H1 (cell line): ENCODE measurements around the gene SLC43A3. TPM values are rescaled to one million over a fixed set of nuclear protein-coding genes. Genes with fewer than 3 reads are reported as not detected.

Source experiments
- CTCF ChIA-PET: fragments of 300-600 bp; sonication (Branson Sonifier 250); formaldehyde crosslinking; loops from one replicate; lab custom pipeline; 2021; ENCODE audit not compliant: partially characterized antibody; lab: Charles Lee
- POLR2A ChIA-PET: fragments of 300-600 bp; sonication (Branson Sonifier 250); formaldehyde crosslinking; loops from one replicate; lab custom pipeline; 2021; ENCODE audit warnings: inconsistent platforms; ENCODE audit not compliant: partially characterized antibody; lab: Charles Lee
- DNase-seq, 2 experiments: peaks; one replicate each; pipeline versions ENCODE4 v3.0.0 to v3.0.0-alpha.2; 2010 to 2022; ENCODE audit warnings: low spot score in 2 of 2, low read depth in 1 of 2, mixed read lengths in 1 of 2
- FAIRE-seq: peaks from 2 replicates; lab custom pipeline; 2011; peaks lifted over from hg19 to GRCh38; lab: Jason Lieb, UNC
- H2AFZ ChIP-seq: 2 replicates; pipeline ENCODE4 v1.8.1; 2012; ENCODE audit warnings: low read length, inconsistent platforms
- H2AK5ac ChIP-seq: 2 replicates; pipeline ENCODE4 v1.6.1; 2013; ENCODE audit warnings: low read depth, low read length
- H2BK120ac ChIP-seq: replicated peaks from 2 replicates; pipeline ENCODE3; 2013; ENCODE audit warnings: low read depth, low read length, inconsistent platforms
- H2BK12ac ChIP-seq: 2 replicates; pipeline ENCODE4 v1.6.1; 2013; ENCODE audit warnings: low read depth, low read length
- H2BK15ac ChIP-seq: 2 replicates; pipeline ENCODE4 v1.6.1; 2013; ENCODE audit warnings: low read length
- H2BK20ac ChIP-seq: 2 replicates; pipeline ENCODE4 v1.6.1; 2013; ENCODE audit warnings: low read length
- H2BK5ac ChIP-seq: 2 replicates; pipeline ENCODE4 v1.6.1; 2013; ENCODE audit warnings: low read depth, low read length
- H3K14ac ChIP-seq: 2 replicates; pipeline ENCODE4 v1.6.1; 2013; ENCODE audit warnings: inconsistent platforms; ENCODE audit not compliant: insufficient read length
- H3K18ac ChIP-seq: 2 replicates; pipeline ENCODE4 v1.6.1; 2013; ENCODE audit warnings: low read length; ENCODE audit errors: extremely low read depth
- H3K23ac ChIP-seq: 2 replicates; pipeline ENCODE4 v1.6.1; 2013; ENCODE audit warnings: inconsistent platforms; ENCODE audit not compliant: insufficient read length
- H3K23me2 ChIP-seq: 2 replicates; pipeline ENCODE4 v1.6.1; 2013; ENCODE audit warnings: low read depth, low read length
- H3K27ac ChIP-seq: 2 replicates; pipeline ENCODE4 v1.6.1; 2011; ENCODE audit warnings: low read depth, low read length, inconsistent platforms
- H3K27me3 ChIP-seq, 4 experiments: replicated peaks in 1 of 4; 1 replicate in 1 of 4; 2 replicates in 3 of 4; pipeline versions ENCODE4 v1.6.1 to v1.8.1; 2011 to 2013; ENCODE audit warnings: low read length in 3 of 4, mild to moderate bottlenecking in 3 of 4, inconsistent platforms in 2 of 4, mixed read lengths in 2 of 4, moderate library complexity in 1 of 4; ENCODE audit not compliant: control insufficient read depth in 3 of 4, insufficient read depth in 3 of 4; ENCODE audit errors: extremely low read depth in 1 of 4
- H3K36me3 ChIP-seq, 4 experiments: 2 replicates each; pipeline versions ENCODE4 v1.6.1 to v1.8.1; 2011 to 2013; ENCODE audit warnings: mild to moderate bottlenecking in 4 of 4, low read length in 3 of 4, moderate library complexity in 2 of 4, control low read depth in 1 of 4, inconsistent platforms in 1 of 4; ENCODE audit not compliant: insufficient read depth in 4 of 4, control insufficient read depth in 2 of 4
- H3K4ac ChIP-seq: replicated peaks from 2 replicates; pipeline ENCODE3; 2013; ENCODE audit warnings: low read length, low read depth, mixed read lengths, inconsistent platforms; ENCODE audit not compliant: insufficient read length
- H3K4me1 ChIP-seq, 4 experiments: replicated peaks in 1 of 4; 1 replicate in 1 of 4; 2 replicates in 3 of 4; pipeline versions ENCODE4 v1.6.1 to v1.8.1; 2011 to 2013; ENCODE audit warnings: low read length in 3 of 4, inconsistent platforms in 2 of 4, mixed read lengths in 1 of 4; ENCODE audit not compliant: insufficient read depth in 4 of 4, control insufficient read depth in 3 of 4
- H3K4me2 ChIP-seq, 2 experiments: 2 replicates each; pipeline versions ENCODE4 v1.6.1 to v1.8.1; 2011 to 2013; ENCODE audit warnings: low read depth in 2 of 2, low read length in 2 of 2, control low read depth in 1 of 2, inconsistent platforms in 1 of 2, mild to moderate bottlenecking in 1 of 2; ENCODE audit not compliant: insufficient read depth in 1 of 2
- H3K4me3 ChIP-seq, 4 experiments: fragments of 200-600, 300-600 bp in 1 of 4; sonication (generic), shearing (Covaris generic), sonication (Bioruptor Twin) in 1 of 4; 2 replicates each; pipeline versions ENCODE4 v1.5.1 to v1.8.1; 2011 to 2016; ENCODE audit warnings: low read length in 4 of 4, low read depth in 3 of 4, control low read depth in 2 of 4, inconsistent platforms in 2 of 4, mild to moderate bottlenecking in 2 of 4, mixed read lengths in 1 of 4, moderate library complexity in 1 of 4; ENCODE audit not compliant: insufficient read depth in 2 of 4; ENCODE audit errors: extremely low read depth in 1 of 4
- H3K56ac ChIP-seq: replicated peaks from 2 replicates; pipeline ENCODE3; 2013; ENCODE audit warnings: low read depth, mild to moderate bottlenecking, mixed read lengths, low read length, inconsistent platforms; ENCODE audit not compliant: insufficient read length
- H3K79me1 ChIP-seq: 2 replicates; pipeline ENCODE4 v1.6.1; 2013; ENCODE audit warnings: low read depth, low read length, control low read depth
- H3K79me2 ChIP-seq, 2 experiments: 2 replicates each; pipeline versions ENCODE4 v1.6.1 to v1.8.1; 2012 to 2013; ENCODE audit warnings: low read length in 2 of 2, mild to moderate bottlenecking in 2 of 2, inconsistent platforms in 1 of 2; ENCODE audit not compliant: insufficient read depth in 2 of 2, control insufficient read depth in 1 of 2
- H3K9ac ChIP-seq, 4 experiments: replicated peaks in 1 of 4; 1 replicate in 1 of 4; 2 replicates in 3 of 4; pipeline versions ENCODE4 v1.6.1 to v1.8.1; 2011 to 2013; ENCODE audit warnings: low read depth in 3 of 4, low read length in 3 of 4, control low read depth in 2 of 4, mild to moderate bottlenecking in 2 of 4, moderate library complexity in 2 of 4, inconsistent platforms in 1 of 4; ENCODE audit errors: extremely low read depth in 1 of 4
- H3K9me3 ChIP-seq, 2 experiments: 2 replicates each; pipeline versions ENCODE4 v1.6.1 to v1.8.1; 2012 to 2013; ENCODE audit warnings: mild to moderate bottlenecking in 2 of 2, moderate library complexity in 2 of 2, control low read depth in 1 of 2, inconsistent platforms in 1 of 2, low read depth in 1 of 2, low read length in 1 of 2, mixed read lengths in 1 of 2; ENCODE audit not compliant: insufficient read depth in 2 of 2
- H4K20me1 ChIP-seq, 2 experiments: replicated peaks in 1 of 2; 2 replicates each; pipeline versions ENCODE3 to v1.8.1; 2011 to 2013; ENCODE audit warnings: inconsistent platforms in 2 of 2, low read length in 2 of 2, mild to moderate bottlenecking in 1 of 2; ENCODE audit not compliant: insufficient read depth in 2 of 2, control insufficient read depth in 1 of 2
- H4K5ac ChIP-seq: 2 replicates; pipeline ENCODE4 v1.6.1; 2013; ENCODE audit warnings: low read length, low read depth, mixed read lengths, inconsistent platforms; ENCODE audit not compliant: insufficient read length
- H4K8ac ChIP-seq: 2 replicates; pipeline ENCODE4 v1.8.0; 2013; ENCODE audit warnings: mild to moderate bottlenecking, moderate library complexity, low read length, inconsistent platforms; ENCODE audit not compliant: insufficient read depth; ENCODE audit errors: extremely low read depth
- H4K91ac ChIP-seq: replicated peaks from 2 replicates; pipeline ENCODE3; 2013; ENCODE audit warnings: low read length, mixed read lengths, inconsistent platforms; ENCODE audit not compliant: insufficient read length
- BRCA1 ChIP-seq: IDR thresholded peaks from 2 replicates; pipeline ENCODE4 v1.6.1; 2012; ENCODE audit warnings: low read depth, low read length, improper control_type of control experiment
- CREB1 ChIP-seq: IDR thresholded peaks from 2 replicates; pipeline ENCODE4 v1.6.1; 2012; ENCODE audit warnings: inconsistent platforms
- CTCF ChIP-seq, 3 experiments: IDR thresholded peaks; 1 replicate in 2 of 3; 2 replicates in 1 of 3; pipeline versions ENCODE4 v1.5.1 to v1.6.1; 2011; ENCODE audit warnings: low read length in 3 of 3, mild to moderate bottlenecking in 3 of 3, inconsistent platforms in 2 of 3, low read depth in 1 of 3, moderate library complexity in 1 of 3; ENCODE audit not compliant: insufficient read depth in 1 of 3; ENCODE audit errors: control extremely low read depth in 1 of 3
- GABPA ChIP-seq: IDR thresholded peaks from 2 replicates; pipeline ENCODE4 v1.6.1; 2011; ENCODE audit warnings: mild to moderate bottlenecking, low read length, moderate library complexity, borderline replicate concordance; ENCODE audit not compliant: insufficient read depth
- HDAC6 ChIP-seq: IDR thresholded peaks from one replicate; pipeline ENCODE4 v1.7.1; 2012; ENCODE audit warnings: low read depth, mild to moderate bottlenecking, inconsistent platforms, low read length, moderate library complexity
- NRF1 ChIP-seq: IDR thresholded peaks from 2 replicates; pipeline ENCODE4 v1.6.1; 2011; ENCODE audit warnings: mild to moderate bottlenecking, low read depth, low read length, improper control_type of control experiment
- POLR2AphosphoS5 ChIP-seq: IDR thresholded peaks from 2 replicates; pipeline ENCODE4 v1.6.1; 2011; ENCODE audit warnings: low read depth, low read length
- SP2 ChIP-seq: IDR thresholded peaks from 2 replicates; pipeline ENCODE4 v1.6.1; 2012; ENCODE audit warnings: mild to moderate bottlenecking, low read length, inconsistent platforms
- TEAD4 ChIP-seq: IDR thresholded peaks from 2 replicates; pipeline ENCODE4 v1.6.1; 2012; ENCODE audit warnings: low read depth, low read length, inconsistent platforms, mixed read lengths
- USF2 ChIP-seq: IDR thresholded peaks from 2 replicates; pipeline ENCODE4 v1.6.1; 2011; ENCODE audit warnings: low read length, improper control_type of control experiment
- ZNF274 ChIP-seq: IDR thresholded peaks from 2 replicates; pipeline ENCODE4 v1.7.0; 2012; ENCODE audit warnings: low read length, borderline replicate concordance; ENCODE audit errors: extremely low read depth
- WGBS, 2 experiments: shearing (Covaris generic) in 1 of 2; methylation state at CpG; one replicate each; pipeline versions ENCODE4 v1.1.6 to v1.1.7; 2013 to 2015; ENCODE audit warnings: low lambda C conversion rate in 2 of 2, mixed read lengths in 2 of 2, inconsistent platforms in 1 of 2, low coverage in 1 of 2, missing lambda C conversion rate in 1 of 2; ENCODE audit not compliant: insufficient replicate concordance in 2 of 2, insufficient coverage in 1 of 2, insufficient read length in 1 of 2; ENCODE audit errors: extremely low coverage in 1 of 2, missing lambda C conversion rate in 1 of 2; 5-methylcytosine and 5-hydroxymethylcytosine counted together
- polyA plus RNA-seq, 7 experiments: library from polyadenylated mRNA; depleted of rRNA in 3 of 7; stranded (reverse) in 5 of 7; unstranded in 2 of 7; fragments of >200 nt in 5 of 7; fragments of 200-250 nt in 2 of 7; gene quantifications; 1 replicate in 5 of 7; 2 replicates in 1 of 7; 4 replicates in 1 of 7; pipeline versions ENCODE4 v1.2.1 to v1.2.3, GENCODE V29; 2011 to 2013; ENCODE audit warnings: missing spikeins in 2 of 7, mixed read lengths in 2 of 7
- total RNA-seq: library from RNA; stranded (reverse); fragmentation: NEBNext Ultra II Directional; extraction: Animal tissue kit (Norgen Biotek cat#: 25700); gene quantifications from 2 replicates; pipeline ENCODE4 v1.2.1, GENCODE V29; 2021

The SLC43A3 gene
- total and polyA plus RNA-seq, 2 of the 8 experiments (the other 6 are each of a cell fraction or from before 2014, with no cell fraction given), result 31.8 to 67.8 TPM

GRCh38 chr11:57419146-57419545 is 7.8 kb downstream of the SLC43A3 start:
- no peak overlapping the region for H2BK15ac ChIP-seq
- no peaks in the 10 kb centered on the region for H3K23me2 ChIP-seq
- 87% methylated on average over 3 of the region's 3 CpGs; no CpG with 5 or more reads in 1 of the 2 experiments for WGBS, 2 experiments
- no peak for DNase-seq
- no peak overlapping the region for H3K4me2 ChIP-seq
- H3K23ac ChIP-seq, result no peak overlapping the region
- H3K4ac ChIP-seq, result no peak overlapping the region
- no peak overlapping the region for H2BK5ac ChIP-seq
- H4K20me1 ChIP-seq, result peaks cover 0 to 2% of the 10 kb centered on the region in 2 experiments
- H2AFZ ChIP-seq, result no peak overlapping the region
- no peak overlapping the region for H3K18ac ChIP-seq
- H3K14ac ChIP-seq, result no peak overlapping the region
- no peaks in the 10 kb centered on the region for H3K79me1 ChIP-seq
- H2AK5ac ChIP-seq, result no peak overlapping the region
- H3K56ac ChIP-seq, result no peak overlapping the region
- H2BK120ac ChIP-seq, result no peak overlapping the region
- no peak overlapping the region for H3K4me3 ChIP-seq
- no peaks in the 10 kb centered on the region for H3K27me3 ChIP-seq
- no peak overlapping the region for H3K9ac ChIP-seq
- POLR2A ChIA-PET, result interaction anchor here (1.4 kb wide), 1 partner anchor 11 kb away, joined by 3 read pairs; no protein-coding TSS in a partner anchor
- no peak overlapping the region for H4K5ac ChIP-seq
- H2BK20ac ChIP-seq, result no peak overlapping the region
- CTCF ChIA-PET, result interaction anchor here (0.5 to 1.5 kb wide), 7 partner anchors 11 to 108 kb away, joined by 3 to 6 read pairs (median 3); no protein-coding TSS in a partner anchor
- no peak overlapping the region for H4K8ac ChIP-seq
- no peaks in the 10 kb centered on the region for H3K9me3 ChIP-seq
- H4K91ac ChIP-seq, result no peak overlapping the region
- no peaks in the 10 kb centered on the region; a peak in 2 of 7 replicates for H3K4me1 ChIP-seq
- no peak overlapping the region for H2BK12ac ChIP-seq
- FAIRE-seq, result no peak
- no peaks in the 10 kb centered on the region for H3K79me2 ChIP-seq
- H3K27ac ChIP-seq, result no peak overlapping the region
- peaks cover 8 to 46% (median 25%) of the 10 kb centered on the region in 4 experiments; a peak in 6 of 8 replicates for H3K36me3 ChIP-seq
- no peak for TF ChIP-seq ZNF274
- TF ChIP-seq CTCF (IDR thresholded peaks at IDR 0.05; ENCODE audit: control extremely low read depth in 1 of 3, insufficient read depth in 1 of 3, low read depth in 1 of 3, low read length in 3 of 3), result no peak
- no peak for TF ChIP-seq USF2
- TF ChIP-seq CREB1, result no peak
- TF ChIP-seq GABPA, result no peak
- TF ChIP-seq BRCA1, result no peak
- TF ChIP-seq HDAC6, result no peak
- no peak for TF ChIP-seq TEAD4
- TF ChIP-seq POLR2AphosphoS5, result no peak
- TF ChIP-seq SP2, result no peak
- TF ChIP-seq NRF1, result no peak
